NCI-H2081 treated with DMSO at 0.1 percent for 48 hours (cell line): ENCODE measurements around the gene CDC20.

Experiments used
- DNase-seq: peaks from one replicate; lab custom pipeline; 2025; lab: John Stamatoyannopoulos, UW

The CDC20 gene

GRCh38 chr1:43358746-43359693 is at the start of gene CDC20:
CDC20 (plus strand) TSS chr1:43358981; CDS start chr1:43359216, 235 bp downstream.
- DNase-seq, result peak; percentile 92

- DNase-seq, result no peak
Measured at GRCh38 chr1:43309405-43310025, 49.3 kb upstream of the CDC20 start.

DNA sequence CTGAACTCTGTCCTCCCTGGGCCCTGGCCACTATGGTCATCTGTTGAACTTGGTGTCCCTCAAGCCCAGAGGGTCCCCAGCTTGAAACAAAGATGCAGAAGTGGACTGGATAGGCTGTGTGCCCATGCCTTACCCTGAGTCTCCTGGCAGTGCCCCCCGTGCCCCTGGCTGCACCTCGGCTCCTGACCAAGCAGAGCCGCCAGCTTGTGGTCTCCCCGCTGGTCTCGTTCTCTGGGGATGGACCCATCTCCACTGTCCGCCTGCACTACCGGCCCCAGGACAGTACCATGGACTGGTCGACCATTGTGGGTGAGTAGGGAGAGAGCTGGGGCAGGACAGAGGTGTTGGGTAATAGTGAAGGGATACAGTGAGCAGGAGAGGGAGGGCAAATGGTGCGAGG is 47.3 kb upstream of the CDC20 start:
- DNase-seq, result no peak

DNA sequence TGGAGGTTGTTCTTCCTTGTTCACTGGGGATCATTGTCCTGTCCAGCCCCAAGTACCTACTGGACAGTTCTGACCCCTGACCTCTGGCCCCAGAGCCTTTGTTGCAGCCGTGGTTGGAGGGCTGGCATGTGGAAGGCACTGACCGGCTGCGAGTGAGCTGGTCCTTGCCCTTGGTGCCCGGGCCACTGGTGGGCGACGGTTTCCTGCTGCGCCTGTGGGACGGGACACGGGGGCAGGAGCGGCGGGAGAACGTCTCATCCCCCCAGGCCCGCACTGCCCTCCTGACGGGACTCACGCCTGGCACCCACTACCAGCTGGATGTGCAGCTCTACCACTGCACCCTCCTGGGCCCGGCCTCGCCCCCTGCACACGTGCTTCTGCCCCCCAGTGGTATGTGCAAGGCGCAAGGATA is 46.6 kb upstream of the CDC20 start:
- no peak for DNase-seq

DNA sequence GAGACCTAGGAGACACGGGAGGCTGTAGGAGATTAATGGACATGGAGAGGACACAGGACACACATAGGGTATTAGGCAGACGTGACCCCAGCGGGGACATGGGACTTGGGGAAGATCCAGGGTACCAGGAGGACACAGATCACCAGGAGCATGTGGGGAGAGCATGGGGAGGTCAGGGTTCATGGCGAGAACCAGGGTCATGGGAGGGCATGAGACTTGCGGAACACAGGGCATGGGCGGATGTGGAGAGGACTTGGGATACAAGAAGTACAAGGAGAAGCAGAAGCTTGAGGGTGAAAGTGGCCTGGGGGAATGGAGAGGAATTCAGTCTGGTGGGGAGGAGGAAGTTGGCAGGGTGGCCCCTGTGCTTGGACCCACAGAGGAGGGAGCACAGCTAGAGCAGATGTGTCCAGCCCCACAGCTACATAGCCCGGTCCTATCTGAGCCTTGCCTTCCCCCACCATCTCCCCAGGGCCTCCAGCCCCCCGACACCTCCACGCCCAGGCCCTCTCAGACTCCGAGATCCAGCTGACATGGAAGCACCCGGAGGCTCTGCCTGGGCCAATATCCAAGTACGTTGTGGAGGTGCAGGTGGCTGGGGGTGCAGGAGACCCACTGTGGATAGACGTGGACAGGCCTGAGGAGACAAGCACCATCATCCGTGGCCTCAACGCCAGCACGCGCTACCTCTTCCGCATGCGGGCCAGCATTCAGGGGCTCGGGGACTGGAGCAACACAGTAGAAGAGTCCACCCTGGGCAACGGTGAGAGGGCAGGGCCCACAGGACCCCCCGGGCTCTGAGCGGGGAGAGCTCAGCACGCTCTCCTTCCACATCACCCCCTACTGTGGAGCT is 45.9 kb upstream of the CDC20 start:
- no peak for DNase-seq

DNA sequence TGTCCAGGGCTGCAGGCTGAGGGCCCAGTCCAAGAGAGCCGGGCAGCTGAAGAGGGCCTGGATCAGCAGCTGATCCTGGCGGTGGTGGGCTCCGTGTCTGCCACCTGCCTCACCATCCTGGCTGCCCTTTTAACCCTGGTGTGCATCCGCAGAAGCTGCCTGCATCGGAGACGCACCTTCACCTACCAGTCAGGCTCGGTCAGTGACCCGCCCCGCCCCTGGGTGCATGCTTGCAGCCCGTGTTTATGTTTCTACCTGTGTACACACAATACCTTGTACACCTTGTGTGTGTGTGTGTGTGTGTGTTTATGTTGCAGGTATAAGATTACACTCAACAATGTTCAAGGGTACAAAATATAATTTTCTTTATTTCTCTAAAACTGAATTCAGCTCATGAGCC is 45.0 kb upstream of the CDC20 start:
- no peak for DNase-seq

- no peak for DNase-seq
Measured at GRCh38 chr1:43314233-43314632, 44.5 kb upstream of the CDC20 start.

DNA sequence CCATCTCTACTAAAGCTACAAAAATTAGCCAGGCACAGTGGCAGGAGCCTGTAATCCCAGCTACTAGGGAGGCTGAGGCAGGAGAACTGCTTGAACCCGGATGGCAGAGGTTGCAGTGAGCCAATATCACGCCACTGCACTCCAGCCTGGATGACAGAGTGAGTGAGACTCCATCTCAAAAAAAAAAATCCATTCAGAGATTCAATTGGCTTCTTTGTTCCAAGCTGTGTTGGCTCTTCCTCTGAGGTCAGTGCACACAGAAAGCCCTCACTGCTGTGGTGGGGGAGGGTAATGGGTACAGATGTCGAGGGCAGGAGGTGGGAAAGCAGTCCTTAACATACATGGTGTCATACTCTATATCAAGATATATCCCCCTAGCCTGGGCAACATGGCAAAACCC is 43.3 kb upstream of the CDC20 start:
- DNase-seq, result no peak

- DNase-seq, result no peak
Measured at GRCh38 chr1:43315963-43316737, 42.6 kb upstream of the CDC20 start.

DNA sequence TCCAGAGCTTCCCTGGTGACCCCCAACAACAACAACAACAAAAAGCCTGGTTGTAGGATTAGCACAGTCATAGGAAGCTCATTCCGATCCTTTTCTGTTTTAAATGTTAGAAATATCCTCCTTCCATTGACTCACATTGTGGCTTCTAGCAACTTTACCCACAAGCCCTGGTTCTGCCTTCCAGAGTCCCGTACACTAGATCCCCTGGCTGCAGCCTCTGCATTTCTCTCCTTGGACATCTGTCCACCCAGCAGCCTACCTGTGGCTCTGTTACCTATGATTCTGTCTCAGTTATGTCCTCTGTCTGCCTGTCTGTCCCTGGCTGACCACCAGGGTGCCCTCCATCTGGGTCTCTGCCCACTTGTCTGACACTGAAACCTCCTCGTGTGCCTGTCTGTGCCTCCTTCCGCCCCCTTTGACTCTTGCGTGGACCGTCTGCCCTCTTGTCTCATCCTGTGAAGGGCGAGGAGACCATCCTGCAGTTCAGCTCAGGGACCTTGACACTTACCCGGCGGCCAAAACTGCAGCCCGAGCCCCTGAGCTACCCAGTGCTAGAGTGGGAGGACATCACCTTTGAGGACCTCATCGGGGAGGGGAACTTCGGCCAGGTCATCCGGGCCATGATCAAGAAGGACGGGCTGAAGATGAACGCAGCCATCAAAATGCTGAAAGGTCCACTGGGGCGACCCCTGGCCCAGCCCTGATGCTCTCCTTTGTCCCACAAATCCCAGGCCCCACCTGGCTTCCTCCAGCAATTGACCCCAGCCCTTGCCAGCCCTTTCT is 41.9 kb upstream of the CDC20 start:
- DNase-seq, result no peak

DNA sequence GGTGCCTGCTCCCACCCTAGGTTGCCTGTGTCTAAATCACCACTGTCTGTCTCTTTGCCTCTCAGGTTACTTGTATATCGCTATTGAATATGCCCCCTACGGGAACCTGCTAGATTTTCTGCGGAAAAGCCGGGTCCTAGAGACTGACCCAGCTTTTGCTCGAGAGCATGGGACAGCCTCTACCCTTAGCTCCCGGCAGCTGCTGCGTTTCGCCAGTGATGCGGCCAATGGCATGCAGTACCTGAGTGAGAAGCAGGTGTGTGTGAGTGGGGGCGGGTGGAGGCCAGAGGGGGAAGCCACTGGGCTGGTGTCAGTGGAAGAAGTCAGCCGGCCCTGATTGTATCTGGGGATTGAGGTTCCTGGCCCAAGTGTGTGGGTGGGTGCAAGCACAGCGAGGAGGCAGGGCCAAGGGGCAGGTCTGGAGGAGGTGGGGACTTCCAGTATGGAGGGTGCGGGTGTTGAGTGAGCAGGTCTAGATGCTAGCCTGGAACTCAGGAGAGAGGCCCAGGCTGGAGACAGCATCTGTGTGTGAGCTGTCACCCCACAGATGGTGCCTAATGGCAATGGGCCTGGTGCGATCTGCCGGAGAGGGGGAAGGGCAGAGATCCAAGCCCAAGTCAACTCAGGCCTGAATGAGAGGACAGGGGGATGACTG is 40.8 kb upstream of the CDC20 start:
- DNase-seq, result no peak

GRCh38 chr1:43318831-43319230 is 40.0 kb upstream of the CDC20 start:
- DNase-seq, result no peak

- no peak for DNase-seq
Measured at GRCh38 chr1:43319288-43319687, 39.5 kb upstream of the CDC20 start.

GRCh38 chr1:43319766-43320165 is 39.0 kb upstream of the CDC20 start:
- no peak for DNase-seq

- DNase-seq, result no peak
Measured at GRCh38 chr1:43321331-43321891, 37.4 kb upstream of the CDC20 start.

DNA sequence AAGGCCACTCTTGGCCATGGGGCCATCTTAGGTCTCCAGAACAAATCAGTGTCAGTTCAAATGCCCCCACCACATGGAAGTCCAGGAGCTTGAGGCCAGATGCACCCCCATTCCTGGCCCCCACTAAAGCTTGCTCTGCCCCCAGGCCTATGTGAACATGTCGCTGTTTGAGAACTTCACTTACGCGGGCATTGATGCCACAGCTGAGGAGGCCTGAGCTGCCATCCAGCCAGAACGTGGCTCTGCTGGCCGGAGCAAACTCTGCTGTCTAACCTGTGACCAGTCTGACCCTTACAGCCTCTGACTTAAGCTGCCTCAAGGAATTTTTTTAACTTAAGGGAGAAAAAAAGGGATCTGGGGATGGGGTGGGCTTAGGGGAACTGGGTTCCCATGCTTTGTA is 36.3 kb upstream of the CDC20 start:
- no peak for DNase-seq

GRCh38 chr1:43324810-43325209 is 34.0 kb upstream of the CDC20 start:
- no peak for DNase-seq

DNA sequence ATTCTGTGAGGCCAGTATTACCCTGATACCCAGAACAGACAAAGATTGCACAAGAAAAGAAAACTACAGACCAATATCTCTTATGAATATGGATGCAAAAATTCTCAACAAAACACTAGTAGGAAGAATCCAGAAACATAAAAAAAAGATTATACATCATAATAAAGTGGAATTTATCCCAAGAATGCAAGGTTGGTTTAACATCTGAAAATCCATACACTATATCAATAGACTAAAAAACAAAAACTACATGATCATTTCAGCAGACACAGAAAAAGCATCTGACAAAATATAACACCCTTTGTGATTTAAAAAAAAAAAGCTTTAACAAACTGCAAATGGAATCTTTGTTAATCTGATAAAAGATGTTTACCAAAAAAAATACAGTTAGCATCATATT is 33.4 kb upstream of the CDC20 start:
- no peak for DNase-seq

DNA sequence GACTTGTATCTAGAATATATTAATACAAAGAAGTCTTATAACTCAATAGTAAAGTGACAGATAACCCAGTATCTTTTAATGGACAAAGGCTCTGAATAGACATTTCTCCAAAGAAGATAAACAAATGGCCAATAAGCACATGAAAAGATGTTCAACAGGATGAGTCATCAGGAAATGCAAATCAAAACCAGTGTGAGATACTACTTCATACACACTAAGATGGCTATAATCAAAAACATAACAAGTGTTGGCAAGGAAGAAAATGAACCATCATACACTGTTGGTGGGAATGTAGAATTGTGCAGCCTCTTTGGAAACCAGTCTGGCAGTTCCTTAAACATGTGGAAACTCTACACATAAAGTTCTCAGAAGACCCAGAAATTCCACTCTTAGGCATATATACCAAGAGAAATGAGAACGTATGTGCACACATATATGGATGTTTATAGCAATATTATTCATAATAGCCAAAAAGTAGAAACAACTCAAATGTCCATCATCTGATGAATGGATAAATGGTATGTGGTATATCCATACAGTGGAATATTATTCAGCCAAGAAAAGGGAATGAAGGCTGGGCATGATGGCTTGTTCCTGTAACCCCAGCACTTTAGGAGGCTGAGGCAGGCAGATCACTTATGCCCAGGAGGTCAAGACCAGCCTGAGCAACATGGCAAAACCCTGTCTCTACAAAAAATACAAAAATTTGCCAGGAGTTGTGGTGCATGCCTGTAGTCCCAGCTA is 31.1 kb upstream of the CDC20 start:
- DNase-seq, result no peak
